HG03103 (cell line): Measurements from ENCODE around the gene NDUFA8.
"Not testable (repeated sequence)": the region's sequence is repeated elsewhere in the genome, so short reads cannot be mapped to it uniquely, and the experiment has no call there.

Source experiments
- ATAC-seq: cut with Tn5 transposase; IDR thresholded peaks from one replicate; pipeline ENCODE4 v1.9.1; 2021; ENCODE audit warnings: low read depth; ENCODE audit not compliant: unreplicated experiment

The NDUFA8 gene

DNA sequence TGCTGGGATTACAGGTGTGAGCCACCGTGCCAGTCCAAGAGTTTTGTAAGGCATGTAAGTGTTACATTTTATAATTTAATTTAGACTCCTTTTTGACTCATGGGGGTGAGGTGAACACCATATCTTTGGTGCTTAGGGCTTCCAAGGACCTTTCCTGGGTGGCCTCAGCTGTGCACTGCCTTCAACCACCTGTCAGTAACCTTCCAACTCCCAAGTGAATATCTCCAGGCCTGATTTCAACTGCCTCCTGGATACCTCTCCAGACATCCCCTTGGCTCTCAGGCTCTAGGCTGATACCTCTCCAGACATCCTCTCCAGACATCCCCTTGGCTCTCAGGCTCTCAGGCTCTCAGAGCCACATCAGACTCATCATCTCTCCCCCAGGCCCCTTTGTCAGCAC lies 35.5 kb downstream of the NDUFA8 start:
- no peak for ATAC-seq

DNA sequence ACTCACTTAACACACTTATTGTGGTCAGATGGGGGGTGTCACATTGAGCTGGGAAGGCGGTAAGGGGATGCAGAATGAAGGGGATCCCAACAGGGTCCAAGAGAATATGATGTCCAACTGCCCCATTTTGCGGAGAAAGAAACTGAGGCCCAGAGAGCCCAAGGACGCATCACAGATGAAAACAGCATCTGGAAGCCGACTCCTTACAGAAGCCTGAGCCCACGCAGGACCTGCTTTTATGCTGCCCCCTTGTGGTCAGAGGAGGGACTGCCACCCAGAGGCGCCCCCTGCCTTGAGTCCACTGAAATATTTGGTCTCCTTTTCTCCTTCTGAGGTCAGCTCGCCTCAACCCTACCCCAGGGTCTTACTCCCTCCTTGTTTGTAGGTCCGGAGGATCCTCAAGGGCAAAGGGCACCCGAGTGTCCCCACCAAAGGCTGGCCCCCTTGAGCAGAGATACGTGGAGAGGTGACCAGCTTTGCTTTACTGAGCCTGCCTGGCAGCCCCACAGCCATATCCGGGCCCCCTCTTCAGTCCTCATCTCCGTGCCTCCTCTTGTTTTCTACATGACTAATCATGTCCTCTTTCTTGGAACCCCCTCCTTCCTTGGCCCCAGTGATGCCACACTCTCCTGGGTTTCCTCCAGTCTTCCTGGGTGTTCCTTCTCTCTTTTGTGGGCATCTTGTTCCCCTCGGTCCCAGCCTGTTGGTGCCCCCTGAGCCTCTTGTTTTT lies 36.5 kb downstream of the NDUFA8 start:
- ATAC-seq, result no peak

DNA sequence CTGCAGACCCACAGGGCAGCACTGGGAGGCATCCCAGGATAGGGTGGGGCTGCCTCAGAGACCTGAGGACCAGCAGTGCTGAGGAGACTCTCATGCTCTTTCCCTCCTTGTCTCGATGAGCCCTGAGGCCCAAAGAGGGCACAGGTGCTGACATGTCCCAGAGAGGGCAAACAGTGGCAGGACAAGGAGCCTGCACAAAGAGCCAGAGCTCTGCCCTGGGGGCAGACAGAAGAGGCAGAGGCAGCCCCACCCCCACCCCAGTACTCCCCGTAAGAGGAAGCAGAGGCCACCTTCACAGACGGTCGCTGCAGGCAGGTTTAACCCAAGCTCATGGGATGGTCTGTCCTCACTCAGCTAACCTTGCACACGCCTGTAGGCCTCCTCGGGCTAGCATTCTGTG lies 37.1 kb downstream of the NDUFA8 start:
- ATAC-seq, result no peak

DNA sequence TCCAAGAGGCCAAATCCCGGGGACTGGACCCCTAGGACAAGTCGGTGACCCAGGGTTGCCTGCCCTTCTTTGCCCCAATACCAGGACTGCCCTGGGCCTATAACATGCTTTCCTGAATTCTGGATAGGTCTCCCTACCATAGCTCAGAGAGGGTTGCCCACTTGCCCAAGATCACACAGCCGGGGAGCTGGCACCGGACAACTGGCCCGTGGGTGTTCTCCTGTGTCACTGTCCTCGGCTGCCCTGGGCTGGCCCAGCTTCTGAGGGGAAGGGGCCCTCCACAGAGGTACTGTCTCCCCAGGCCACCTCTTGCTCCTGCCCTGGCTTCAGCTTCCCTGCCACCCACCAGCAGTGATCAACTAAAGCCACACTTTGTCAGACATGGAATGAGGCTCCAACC lies 37.6 kb downstream of the NDUFA8 start:
- no peak for ATAC-seq

DNA sequence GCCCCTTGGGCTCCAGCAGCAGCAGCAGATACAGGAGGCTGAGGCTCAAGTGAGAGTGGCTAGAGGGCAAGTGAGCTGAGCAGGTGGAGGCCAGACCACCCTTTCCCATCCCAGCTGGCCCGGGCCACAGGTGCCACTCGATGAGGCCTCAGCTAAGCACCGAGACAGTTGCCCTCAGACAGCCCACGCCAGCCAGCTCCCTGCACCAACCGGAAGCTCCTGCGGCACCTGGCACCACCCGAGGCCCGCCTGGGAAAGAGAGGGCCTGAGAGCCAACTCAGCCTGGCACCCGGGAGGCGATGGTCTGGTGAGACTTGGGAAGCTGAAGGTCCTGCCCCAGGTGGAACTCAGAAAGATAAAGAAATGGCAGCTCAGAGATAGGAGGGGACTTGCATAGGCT lies 38.2 kb downstream of the NDUFA8 start:
- ATAC-seq, result no peak

DNA sequence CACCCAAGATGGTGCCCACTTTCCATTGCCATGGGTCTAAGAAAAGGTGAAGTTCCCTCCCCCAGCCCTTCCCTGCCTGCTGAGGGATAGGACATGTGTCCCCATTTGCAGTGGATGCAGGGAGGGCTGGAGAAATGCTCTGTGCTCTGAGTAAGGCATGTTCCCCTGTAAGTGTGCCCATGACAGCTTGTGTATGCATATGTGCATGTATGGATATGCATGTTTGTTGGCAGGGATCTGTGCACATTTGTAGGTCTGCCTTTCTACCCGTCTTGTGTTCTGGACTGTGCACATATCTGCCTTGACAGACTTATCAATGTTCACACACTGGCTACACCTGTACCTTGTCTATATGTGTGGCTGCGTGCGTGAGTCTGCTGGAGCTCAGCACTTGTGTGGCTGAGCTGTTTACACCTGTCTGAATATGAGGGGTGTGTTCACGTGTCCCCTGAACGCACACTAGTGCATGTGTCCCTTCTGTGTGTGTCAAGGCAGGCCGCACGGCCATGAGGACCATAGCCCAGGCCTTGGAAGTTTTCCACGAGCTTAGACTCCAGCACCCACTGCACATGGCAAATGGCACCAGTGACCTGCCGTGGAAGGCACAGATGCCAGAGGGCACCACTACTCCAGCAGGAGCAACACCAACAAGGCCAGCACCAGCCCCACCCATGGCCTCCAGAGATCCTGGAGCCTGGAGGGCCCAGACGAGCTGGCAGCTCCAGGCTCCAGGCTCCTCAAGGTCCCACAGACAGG lies 39.1 kb downstream of the NDUFA8 start:
- ATAC-seq, result no peak

DNA sequence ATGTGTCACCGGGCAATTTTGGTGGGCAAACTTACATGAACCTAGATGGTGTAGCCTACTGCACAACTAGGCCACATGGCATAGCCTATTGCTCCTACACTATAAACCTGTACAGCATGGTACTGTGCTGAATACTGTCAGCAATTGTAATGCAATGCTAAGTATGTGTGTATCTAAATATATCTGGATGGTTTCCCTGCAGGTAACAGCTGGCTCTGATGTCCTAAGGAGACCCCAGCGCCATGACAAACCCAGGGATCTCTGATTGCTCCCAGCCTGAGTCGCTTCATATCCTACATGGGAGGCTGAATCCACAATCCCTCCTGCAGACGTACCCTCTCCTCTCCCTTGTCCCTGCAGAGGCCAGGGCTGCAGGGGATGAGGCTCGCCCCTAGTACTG lies 39.9 kb downstream of the NDUFA8 start:
- no peak for ATAC-seq

DNA sequence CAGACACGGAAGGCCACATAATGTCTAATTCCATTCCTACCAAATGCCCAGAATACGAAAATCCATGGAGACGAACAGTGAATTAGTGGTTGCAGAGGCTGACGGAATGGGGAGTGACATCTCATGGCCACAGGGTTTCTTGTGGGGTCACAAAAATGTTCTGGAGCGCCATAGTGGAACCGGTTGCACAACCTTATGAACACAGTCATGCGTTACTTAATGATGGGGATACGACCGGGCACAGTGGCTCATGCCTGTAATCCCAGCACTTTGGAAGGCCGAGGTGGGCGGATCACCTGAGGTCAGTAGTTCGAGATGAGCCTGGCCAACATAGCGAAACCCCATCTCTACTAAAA lies 40.4 kb downstream of the NDUFA8 start:
- no peak for ATAC-seq

DNA sequence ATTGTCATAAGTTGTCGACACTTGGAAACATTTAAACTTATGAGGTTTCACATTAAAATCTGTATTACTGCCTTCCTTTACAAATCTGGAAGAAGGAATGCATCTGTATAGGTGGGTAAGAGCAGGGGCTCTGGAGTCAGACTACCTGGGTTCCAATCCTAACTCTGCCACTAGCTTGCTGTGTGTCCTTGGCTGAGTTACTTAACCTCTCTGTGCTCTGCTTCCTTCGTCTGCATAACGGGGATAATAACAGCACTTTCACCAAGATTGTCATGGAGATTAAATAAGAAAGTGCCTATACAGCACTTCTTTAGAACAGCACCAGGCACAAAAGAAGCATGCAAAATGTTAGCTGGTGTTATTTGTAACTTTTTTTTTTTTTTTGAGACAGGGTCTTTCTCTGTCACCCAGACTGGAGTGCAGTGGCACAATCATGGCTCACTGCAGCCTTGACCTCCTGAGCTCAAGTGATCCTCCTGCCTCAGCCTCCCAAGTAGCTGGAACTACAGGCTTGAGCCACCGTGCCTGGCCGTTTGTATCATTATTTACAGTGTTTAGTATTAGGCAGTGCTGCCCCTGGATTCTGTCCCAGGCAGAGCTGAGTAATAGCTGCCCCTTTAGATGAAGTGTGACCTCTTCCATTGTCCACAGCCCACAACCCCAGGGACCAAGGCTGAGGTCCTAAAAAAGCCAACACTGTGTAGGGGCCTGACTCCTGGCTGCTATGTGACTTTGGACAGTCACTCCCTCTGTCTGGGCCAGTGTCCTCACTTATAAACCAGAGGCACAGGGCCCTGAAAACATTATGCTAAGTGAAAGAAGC lies 41.0 kb downstream of the NDUFA8 start:
- ATAC-seq, result no peak

DNA sequence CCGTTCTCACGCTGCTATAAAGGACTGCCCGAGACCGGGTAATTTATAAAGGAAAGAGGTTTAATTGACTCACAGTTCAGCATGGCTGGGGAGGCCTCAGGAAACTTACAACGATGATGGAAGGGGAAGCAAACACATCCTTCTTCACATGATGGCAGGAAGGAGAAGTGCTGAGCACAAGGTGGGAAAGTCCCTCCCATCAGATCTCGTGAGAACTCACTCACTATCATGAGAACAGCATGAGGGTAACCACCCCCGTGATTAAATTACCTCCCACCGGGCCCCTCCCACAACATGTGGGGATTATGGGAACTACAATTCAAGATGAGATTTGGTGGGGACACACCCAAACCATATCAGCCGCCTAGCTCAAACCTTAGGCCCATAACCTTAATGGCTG lies 42.3 kb downstream of the NDUFA8 start:
- ATAC-seq, result not testable (repeated sequence)

DNA sequence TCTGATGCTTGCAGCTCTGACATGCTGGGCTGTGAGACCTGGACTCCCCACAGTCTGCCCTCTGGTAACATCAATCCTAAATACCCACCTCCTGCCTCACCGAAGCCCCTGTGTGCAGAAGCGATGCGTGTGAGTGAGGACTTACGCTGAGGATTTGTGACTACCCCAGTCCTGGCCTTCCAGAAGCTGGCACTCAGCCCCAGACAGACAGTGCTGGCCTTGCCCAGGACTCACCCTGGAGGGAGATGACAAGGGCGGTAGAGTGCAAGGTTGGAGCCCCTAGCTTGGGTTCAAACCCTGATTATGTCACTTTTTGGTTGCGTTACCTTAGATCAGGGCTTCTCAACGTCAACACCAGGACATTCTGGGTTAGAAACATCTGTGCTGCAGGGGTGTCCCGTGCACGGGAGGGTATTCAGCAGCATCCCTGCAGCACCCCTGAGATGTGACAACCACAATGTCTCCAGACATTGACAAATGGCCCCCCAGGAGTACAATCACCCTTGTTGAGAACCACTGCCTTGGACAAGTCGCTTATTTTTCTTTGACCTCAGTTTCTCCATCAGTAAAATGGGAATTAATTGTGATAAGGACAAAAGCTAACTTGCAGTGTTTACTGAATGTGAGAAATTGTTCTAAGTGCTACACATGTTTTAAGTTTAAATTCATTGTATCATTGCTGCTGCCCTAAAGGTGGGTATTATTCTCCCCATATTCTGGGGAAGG lies 43.0 kb downstream of the NDUFA8 start:
- no peak for ATAC-seq

DNA sequence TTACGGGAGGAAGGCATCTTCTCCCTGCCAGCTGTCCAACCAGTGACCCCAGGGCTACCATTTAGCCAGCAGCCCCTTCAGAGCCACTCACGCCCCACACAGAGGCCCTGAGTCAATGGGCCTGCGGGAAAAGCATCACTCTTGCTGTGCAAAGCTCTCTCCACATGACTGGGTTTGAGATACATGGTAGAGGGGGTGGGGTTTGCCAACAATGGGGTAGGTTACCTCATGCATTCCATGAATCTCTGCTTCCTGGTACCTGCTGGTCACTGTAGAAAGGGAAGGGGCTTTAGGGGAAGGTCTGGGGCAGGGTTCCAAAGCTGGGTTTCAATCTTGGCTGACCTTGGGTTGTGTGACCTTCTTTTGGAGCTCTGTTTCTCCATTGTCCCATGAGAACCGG lies 43.5 kb downstream of the NDUFA8 start:
- no peak for ATAC-seq

DNA sequence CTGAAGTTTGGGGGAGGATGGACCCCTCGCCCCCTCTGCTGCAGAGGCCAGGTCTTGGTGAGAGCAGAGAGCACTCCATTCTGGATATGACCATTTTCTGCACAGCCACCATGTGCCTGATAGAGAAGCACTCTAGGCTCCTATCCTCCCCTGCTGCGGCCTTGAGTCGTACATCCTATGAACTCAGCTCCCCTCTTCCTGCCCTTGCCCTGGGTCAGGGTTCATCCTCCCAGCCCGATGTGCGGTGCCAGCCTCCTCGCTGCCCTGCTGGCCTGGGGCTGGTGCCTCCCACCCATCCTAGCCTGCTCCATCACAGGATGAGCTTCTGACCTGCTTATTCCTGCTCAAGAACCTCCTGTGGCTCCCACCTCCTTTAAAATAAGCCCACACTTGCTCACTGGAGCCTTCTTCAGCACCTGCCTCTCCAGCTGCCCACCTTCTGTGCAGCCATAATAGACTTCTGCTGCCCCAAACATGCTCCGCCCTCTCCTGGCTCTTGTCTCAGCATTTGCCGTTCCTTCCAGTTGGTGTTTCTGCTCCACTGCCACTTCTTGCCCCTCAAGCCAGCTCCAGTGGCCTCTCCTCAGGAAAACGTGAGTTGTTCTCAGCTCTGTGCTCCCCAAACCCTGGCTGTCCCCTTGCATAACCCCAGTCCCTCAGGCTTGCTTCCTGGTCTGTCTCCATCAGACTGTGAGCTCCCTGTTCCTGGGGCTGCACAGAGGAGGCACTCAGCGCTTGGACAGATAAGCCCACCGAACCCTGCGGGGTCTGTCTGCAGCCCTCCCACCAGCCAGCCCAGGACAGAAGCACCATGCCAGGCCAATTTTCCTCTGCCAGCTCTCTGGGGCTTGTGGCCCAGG lies 44.2 kb downstream of the NDUFA8 start:
- ATAC-seq, result no peak

DNA sequence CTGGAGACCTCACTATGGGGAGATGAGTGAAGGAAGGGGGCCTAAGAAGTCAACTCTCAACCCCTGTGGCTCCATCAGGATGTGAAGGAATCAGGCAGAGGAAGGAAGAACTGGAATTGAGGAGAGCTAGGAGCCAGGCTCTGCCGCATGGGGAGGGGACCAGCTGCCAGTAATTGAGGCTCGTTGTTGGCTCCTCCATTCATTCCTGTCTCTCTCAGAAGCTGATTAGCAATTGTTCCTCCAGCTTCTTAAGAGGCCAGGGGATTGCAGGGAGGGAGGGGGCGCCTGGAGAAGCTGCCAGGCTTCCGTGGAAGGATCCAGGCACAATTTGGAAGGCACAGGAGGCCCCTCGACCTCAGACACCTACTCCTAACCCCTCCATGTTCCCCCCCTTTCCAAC lies 46.0 kb downstream of the NDUFA8 start:
- ATAC-seq, result no peak

DNA sequence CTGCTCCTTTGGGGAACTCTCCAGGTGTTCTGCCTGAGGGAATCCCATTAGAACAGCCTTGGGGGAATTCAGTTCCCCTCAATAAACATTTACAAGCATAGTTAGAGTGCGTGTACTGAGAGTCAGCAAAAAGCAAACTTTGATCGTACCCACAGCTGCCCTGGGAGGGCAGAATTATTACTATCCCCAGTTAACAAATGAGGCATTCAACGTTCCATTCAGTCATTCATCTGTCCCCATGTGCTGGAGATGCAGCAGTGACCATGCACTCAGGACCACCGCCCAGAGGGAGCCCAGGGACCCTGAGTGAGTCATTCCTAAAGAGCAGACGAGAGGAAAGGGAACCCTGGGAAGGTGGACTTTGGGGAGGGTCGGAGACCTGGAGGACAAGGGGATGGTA lies 47.3 kb downstream of the NDUFA8 start:
- no peak for ATAC-seq

DNA sequence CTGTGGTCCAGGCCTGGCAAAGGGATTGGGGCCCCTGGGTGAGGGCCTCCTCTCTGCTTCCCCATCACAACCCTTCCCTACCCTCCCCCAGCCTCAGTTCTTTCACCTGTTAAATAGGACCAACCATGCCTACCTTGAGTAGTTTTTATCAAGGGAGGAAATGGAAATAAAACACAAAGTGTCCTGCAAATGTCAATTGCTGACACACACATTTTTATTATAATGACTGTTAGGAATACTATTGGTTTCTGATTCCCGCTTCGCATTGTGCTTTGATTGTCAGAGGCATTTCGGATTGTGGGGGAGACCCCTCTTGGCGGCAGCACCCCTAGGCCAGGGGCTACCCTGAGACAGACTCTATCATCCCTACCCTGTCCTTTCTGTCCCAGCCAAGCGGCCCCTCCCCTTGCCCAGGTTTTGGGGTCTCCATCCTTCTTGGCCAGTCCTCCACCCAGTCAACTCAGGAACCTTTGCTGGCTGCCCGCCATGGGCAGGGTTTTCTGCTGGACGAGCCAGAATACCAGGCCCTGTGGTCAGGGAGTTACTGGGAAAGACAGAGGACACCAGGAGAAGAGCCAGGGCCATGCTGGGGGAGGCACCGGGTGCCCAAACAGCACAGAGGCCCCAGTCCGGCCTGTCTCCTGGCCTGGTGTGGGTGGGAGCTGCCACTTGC lies 48.0 kb downstream of the NDUFA8 start:
- no peak for ATAC-seq

DNA sequence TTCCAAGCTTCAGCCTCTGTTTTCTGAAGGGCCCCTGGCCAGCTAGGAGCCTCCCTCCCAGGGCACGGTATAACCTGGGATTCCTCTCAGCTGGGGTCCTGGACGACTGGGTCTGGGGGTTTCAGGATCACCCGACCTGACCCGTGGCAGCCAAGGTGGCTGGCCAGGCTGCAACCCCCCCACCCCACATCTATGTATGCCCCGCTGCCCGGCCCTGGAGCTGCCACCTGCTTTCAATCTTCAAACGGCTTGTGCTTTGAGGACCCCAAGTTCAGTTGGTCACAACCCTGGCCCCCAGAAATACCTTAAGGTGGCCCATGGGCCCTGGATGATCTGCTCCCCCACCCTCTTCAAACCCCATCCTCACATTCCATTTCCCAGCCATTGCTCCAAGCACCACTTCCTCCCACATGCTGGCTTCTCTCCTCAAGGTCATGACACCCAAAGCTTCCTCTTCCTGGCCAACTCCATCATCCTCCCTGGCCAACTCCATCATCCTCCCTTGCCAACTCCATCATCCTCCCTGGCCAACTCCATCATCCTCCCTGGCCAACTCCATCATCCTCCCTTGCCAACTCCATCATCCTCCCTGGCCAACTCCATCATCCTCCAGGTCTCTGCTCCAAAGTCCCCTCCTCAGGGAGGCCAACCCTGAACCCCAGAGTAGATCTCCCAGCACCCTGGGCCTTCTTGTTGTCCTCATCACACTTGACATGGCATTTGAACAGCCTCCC lies 49.3 kb downstream of the NDUFA8 start:
- no peak for ATAC-seq

DNA sequence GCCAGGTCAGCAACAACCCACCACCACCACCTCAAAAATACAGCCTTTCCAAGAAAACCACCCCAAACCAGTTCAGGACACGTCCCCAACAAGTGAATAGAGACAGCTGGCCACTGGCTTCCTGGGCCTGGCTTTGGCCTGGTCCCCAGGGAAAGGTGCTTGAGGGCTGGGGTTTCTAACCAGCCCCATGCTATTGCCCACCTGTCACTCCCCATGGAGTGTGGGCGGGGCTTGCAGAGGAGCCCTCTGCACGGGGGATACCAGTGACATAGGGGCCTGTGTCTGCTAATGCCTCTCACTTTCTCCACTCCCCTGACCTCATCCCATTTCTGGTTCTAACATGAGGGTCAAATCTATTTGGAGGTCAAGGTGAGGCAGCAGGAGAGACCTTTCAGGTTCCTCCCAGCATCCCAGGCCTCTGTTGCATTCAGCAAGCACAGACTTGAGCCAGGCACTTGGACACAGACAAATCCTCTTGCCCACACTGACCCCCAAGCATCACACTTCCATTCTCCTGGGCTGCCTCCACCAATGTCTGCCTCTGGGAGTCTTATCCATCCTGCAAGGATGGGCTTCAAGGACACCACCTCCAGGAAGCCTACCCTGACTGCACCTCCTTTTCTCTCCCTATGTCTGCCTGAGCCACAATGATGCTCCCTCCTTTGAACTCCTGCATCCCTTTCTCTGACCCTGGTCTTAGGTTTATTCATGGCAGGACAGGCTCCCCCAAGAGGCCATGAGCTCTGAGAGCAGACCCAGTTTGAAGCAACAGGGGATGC lies 50.4 kb downstream of the NDUFA8 start:
- no peak for ATAC-seq
